ENCODE results near the gene HS6ST2. TPM values are rescaled to one million over a fixed set of nuclear protein-coding genes. Genes with fewer than 3 reads are reported as not detected.

HS6ST2 gene
- total and polyA plus RNA-seq, 11 donors, result 0.05 to 0.54 (median 0.17) TPM; not detected in 3

DNA sequence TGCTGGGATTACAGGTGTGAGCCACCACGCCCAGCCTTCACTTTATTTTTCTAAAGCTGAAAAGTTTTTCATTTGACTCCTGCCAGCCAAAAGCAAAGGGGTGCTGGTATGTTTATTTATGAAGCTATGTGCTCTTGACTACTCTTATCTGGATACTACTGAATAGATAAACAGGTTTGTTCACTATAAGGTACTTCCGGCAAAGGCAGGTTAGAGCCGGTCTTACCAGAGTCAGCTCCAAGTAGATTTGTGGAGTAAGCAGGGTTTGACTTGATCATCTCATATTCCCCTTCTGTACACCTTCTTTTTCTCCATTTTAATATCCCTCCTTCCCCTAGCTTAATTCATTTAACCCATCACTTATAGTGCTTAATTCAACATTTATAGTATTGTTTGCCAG is 294.2 kb downstream of the HS6ST2 start:
- H3K27me3 ChIP-seq, result peaks cover 0 to 37% (median 0%) of the 10 kb centered on the region in 9 donors
- intact Hi-C loops (cut with DNase I), result no loop called here
- WGBS, 4 donors, result 88 to 99% (median 89%) methylated on average over 3 of the region's 3 CpGs

DNA sequence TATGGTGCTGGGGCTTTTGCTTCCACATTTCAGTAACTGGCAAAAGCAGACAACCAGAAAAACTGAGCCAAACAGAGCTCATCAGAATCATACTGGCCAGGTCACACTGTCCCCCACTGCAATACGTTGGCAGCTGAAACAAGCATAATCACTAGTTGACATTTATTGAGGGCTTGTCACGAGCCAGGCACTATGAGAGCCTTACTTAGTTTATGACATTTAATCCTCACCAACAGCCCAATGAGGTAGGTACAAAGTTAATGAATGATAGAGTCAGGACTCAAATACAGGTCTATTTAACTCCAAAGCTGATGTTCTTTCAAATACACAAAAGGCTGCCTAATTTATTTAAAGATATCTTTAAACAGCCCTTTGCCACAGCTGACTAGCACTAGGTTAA is 295.6 kb downstream of the HS6ST2 start:
- H3K4me1 ChIP-seq, result no peaks in the 10 kb centered on the region
- peaks cover 0 to 8% (median 0%) of the 10 kb centered on the region in 12 donors for H3K9me3 ChIP-seq
- no peak overlapping the region for H3K4me3 ChIP-seq
- no peak for DNase-seq
- H3K36me3 ChIP-seq, result no peaks in the 10 kb centered on the region
- ATAC-seq, result no peak
- intact Hi-C loops (cut with DNase I), result no loop called here
- TF ChIP-seq, protein P1, sequence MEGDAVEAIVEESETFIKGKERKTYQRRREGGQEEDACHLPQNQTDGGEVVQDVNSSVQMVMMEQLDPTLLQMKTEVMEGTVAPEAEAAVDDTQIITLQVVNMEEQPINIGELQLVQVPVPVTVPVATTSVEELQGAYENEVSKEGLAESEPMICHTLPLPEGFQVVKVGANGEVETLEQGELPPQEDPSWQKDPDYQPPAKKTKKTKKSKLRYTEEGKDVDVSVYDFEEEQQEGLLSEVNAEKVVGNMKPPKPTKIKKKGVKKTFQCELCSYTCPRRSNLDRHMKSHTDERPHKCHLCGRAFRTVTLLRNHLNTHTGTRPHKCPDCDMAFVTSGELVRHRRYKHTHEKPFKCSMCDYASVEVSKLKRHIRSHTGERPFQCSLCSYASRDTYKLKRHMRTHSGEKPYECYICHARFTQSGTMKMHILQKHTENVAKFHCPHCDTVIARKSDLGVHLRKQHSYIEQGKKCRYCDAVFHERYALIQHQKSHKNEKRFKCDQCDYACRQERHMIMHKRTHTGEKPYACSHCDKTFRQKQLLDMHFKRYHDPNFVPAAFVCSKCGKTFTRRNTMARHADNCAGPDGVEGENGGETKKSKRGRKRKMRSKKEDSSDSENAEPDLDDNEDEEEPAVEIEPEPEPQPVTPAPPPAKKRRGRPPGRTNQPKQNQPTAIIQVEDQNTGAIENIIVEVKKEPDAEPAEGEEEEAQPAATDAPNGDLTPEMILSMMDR (IDR thresholded peaks at IDR 0.05), result no peak
- no peak for TF ChIP-seq POLR2A (IDR thresholded peaks at IDR 0.05)
- H3K27me3 ChIP-seq, result peaks cover 0 to 35% (median 0%) of the 10 kb centered on the region in 9 donors
- H3K27ac ChIP-seq, result no peak overlapping the region
- WGBS, 4 donors, result 25 to 45% (median 37%) methylated on average over 2 of the region's 2 CpGs

More for the DNA sequence above, 294.2 kb downstream of the HS6ST2 start:
- ATAC-seq (no peak), DNase-seq (no peak)
- Histone ChIP-seq H3K36me3 (no peaks in the 10 kb centered on the region), H3K27ac (no peak overlapping the region), H3K9me3 (peaks cover 0 to 8% (median 0%) of the 10 kb centered on the region in 12 donors), H3K4me1 (no peaks in the 10 kb centered on the region), H3K4me3 (no peak overlapping the region)
- no peak for TF ChIP-seq POLR2A (IDR thresholded peaks at IDR 0.05)
- TF ChIP-seq, protein P1 (IDR thresholded peaks at IDR 0.05), result no peak

DNA sequence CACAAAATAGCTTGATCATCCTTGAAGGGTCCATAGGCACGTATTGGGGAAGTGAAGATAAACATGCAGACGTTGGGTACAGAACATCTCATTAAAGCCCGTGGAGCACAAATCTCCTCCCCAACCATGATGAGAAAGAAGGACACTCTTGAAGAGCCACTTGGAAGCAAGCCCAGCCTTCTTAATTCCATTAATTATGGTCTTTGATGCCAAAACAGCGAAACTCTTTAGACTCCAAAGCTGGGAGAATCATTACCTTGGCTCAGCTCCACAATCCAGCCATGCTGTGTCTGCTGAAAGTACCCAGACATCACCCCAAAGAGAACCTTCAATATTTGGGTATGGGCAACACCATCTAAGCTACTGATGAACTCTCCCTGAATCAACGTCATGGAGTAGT is 300.6 kb downstream of the HS6ST2 start:
- TF ChIP-seq, protein P1 (IDR thresholded peaks at IDR 0.05), result no peak
- TF ChIP-seq POLR2A (IDR thresholded peaks at IDR 0.05), result no peak

DNA sequence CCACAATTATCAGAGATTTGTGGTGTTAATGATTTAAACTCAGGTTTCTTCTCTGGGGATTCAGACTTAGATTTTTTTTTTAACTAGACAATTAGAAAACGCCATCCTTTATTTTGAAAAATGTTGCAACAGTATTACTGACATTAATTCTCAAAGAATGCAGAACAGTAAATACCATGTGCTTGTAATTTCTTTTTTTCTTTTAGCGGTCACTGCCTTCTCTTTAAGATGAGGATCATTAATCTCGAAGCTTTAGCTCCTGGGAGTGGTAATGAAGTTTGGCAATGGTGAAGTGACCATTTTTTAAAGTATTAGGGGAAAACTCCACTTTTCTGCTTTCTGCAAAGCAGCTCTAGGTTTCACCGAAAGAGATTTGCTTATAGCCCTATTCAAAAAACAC is 305.6 kb downstream of the HS6ST2 start:
- ATAC-seq, result no peak
- H3K9me3 ChIP-seq, result no peaks in the 10 kb centered on the region
- no peak for DNase-seq
- no peaks in the 10 kb centered on the region for H3K36me3 ChIP-seq
- H3K27ac ChIP-seq, result no peak overlapping the region
- no peak overlapping the region for H3K4me3 ChIP-seq
- TF ChIP-seq POLR2A (IDR thresholded peaks at IDR 0.05), result no peak
- TF ChIP-seq, protein P1 (IDR thresholded peaks at IDR 0.05), result no peak
- intact Hi-C loops (cut with DNase I), result loop anchor here in 1 of 10 donors (10.0 kb wide), 1 partner anchor 322 kb away; no protein-coding TSS in a partner anchor
- peaks cover 0 to 36% (median 0%) of the 10 kb centered on the region in 9 donors for H3K27me3 ChIP-seq
- 74 to 86% (median 77%) methylated on average over 4 of the region's 4 CpGs for WGBS, 4 donors
- H3K4me1 ChIP-seq, result no peaks in the 10 kb centered on the region

More for the DNA sequence above, 300.6 kb downstream of the HS6ST2 start:
- ATAC-seq, result no peak
- H3K36me3 ChIP-seq, result no peaks in the 10 kb centered on the region
- 60 to 83% (median 69%) methylated on average over 5 of the region's 5 CpGs for WGBS, 4 donors
- no peak overlapping the region for H3K27ac ChIP-seq
- intact Hi-C loops (cut with DNase I), result loop anchor here in 1 of 10 donors (10.0 kb wide), 1 partner anchor 317 kb away; no protein-coding TSS in a partner anchor
- no peaks in the 10 kb centered on the region for H3K4me1 ChIP-seq
- no peak overlapping the region for H3K4me3 ChIP-seq
- DNase-seq, result no peak
- H3K9me3 ChIP-seq, result no peaks in the 10 kb centered on the region
- H3K27me3 ChIP-seq, result peaks cover 0 to 47% (median 0%) of the 10 kb centered on the region in 9 donors
